Measurements from ENCODE around the gene NEXN. TPM values are rescaled to one million over a fixed set of nuclear protein-coding genes. Genes with fewer than 3 reads are reported as not detected.
A peak's percentile ranks its signal among the peaks of the same experiment; 100 is the strongest.
"Not testable (repeated sequence)": the region's sequence is repeated elsewhere in the genome, so short reads cannot be mapped to it uniquely, and the experiment has no call there.

NEXN gene
- total RNA-seq, 4 donors from 2014 or later, result 142 to 359 (median 213) TPM

- Histone ChIP-seq H3K4me1 (peaks cover 0 to 63% (median 17%) of the 10 kb centered on the region in 3 donors), H3K4me3 (peak overlapping the region; percentile 80 to 88), H3K9me3 (no peaks in the 10 kb centered on the region), H3K27ac (peak overlapping the region; percentile 96 to 98 (median 96)), H3K27me3 (no peaks in the 10 kb centered on the region), H3K36me3 (no peaks in the 10 kb centered on the region)
- WGBS, 2 donors (ENCODE audit: low coverage in 1 of 2), result 0 to 1% methylated on average over 7 to 14 of the region's 34 CpGs
- TF ChIP-seq POLR2A (IDR thresholded peaks at IDR 0.05), result peak in 1 of 2 donors; percentile 36
- peak; percentile 73 for TF ChIP-seq POLR2AphosphoS5 (IDR thresholded peaks at IDR 0.05)
- TF ChIP-seq CTCF (IDR thresholded peaks at IDR 0.05), result no peak
- peak; percentile 65 for ATAC-seq
Measured at GRCh38 chr1:77978293-77978968, 90.0 kb downstream of the NEXN start.

DNA sequence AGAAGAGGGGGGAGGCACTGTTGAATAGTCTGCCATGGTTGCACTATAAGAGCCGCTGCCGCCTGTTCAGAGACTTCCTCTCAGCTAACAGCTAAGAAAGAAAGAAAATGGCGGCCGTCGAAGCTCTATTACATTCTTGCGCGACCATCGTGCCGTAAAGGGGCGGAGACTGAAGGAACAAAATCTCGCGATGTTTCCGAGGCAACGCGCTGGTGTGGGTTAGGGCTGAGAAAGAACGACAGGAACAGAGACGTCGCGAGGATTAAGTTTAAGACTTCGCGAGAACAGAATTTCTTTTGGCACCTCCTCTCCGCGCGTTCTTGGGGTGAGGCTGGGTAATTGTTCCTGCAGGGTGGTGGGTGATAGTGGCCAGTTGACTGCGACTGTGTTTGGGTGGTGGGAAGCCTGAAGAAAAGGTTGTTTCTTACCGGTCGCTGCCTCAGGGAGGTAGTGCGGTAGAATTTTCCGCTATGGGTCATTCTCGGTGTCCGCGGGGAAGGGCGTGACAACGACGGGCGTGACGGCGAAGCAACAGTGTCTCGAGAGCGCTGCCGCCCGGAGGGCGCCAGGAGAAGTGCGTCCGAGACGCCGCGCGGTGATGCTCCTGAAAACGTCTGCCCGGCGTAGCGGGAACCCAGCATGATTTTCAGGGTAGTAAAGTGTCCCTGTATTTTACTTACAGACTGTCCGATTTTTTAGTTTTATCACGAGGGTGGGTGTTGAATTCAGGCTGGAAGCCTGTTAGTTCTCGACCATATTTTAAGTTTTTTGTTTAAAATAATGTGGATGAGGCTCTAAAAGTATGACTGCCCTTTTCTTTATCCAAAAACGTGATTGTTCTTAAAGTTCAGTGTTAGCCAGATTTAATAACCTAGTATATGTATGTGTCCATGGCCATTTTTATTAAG is 90.8 kb downstream of the NEXN start, which contains the start of gene FUBP1:
Gene FUBP1, minus strand, starts transcription at position 104 of the 908 bp plus-strand sequence. Its CDS starts 68 bp downstream, at position 36.
- TF ChIP-seq POLR2A (IDR thresholded peaks at IDR 0.05) (peak; percentile 52), CTCF (IDR thresholded peaks at IDR 0.05) (peak; percentile 58 to 89 (median 85)), EP300 (IDR thresholded peaks at IDR 0.05) (no peak), POLR2AphosphoS5 (IDR thresholded peaks at IDR 0.05) (peak; percentile 81)
- 0 to 2% methylated on average over 35 to 42 of the region's 57 CpGs for WGBS, 2 donors (ENCODE audit: low coverage in 1 of 2)

GRCh38 chr1:77983352-77983996 is 95.0 kb downstream of the NEXN start:
- ATAC-seq, H3K9me3 ChIP-seq, H3K4me3 ChIP-seq, H3K36me3 ChIP-seq, H3K27me3 ChIP-seq: not testable (repeated sequence)
- 35 to 80% methylated on average over 1 to 8 of the region's 8 CpGs for WGBS, 2 donors (ENCODE audit: low coverage in 1 of 2)
- Histone ChIP-seq H3K4me1 (peaks cover 0 to 56% (median 5%) of the 10 kb centered on the region in 3 donors), H3K27ac (peak overlapping the region in 2 of 4 donors; percentile 40 to 47)

More for the DNA sequence above, 90.8 kb downstream of the NEXN start, which contains the start of gene FUBP1:
- Histone ChIP-seq H3K27me3 (no peaks in the 10 kb centered on the region), H3K36me3 (no peaks in the 10 kb centered on the region), H3K4me3 (peak within 1 kb of the TSS; percentile 80 to 88), H3K9me3 (no peaks in the 10 kb centered on the region), H3K4me1 (peaks cover 0 to 66% (median 17%) of the 10 kb centered on the region in 3 donors), H3K27ac (peak within 1 kb of the TSS; percentile 96 to 98 (median 96))
- peak; percentile 93 for ATAC-seq

- no peaks in the 10 kb centered on the region for H3K27me3 ChIP-seq
- H3K9me3 ChIP-seq, result no peaks in the 10 kb centered on the region
- TF ChIP-seq POLR2AphosphoS5 (IDR thresholded peaks at IDR 0.05), result no peak
- TF ChIP-seq EP300 (IDR thresholded peaks at IDR 0.05), result no peak
- no peak for TF ChIP-seq POLR2A (IDR thresholded peaks at IDR 0.05)
- no peak for TF ChIP-seq CTCF (IDR thresholded peaks at IDR 0.05)
- peaks cover 0 to 56% (median 5%) of the 10 kb centered on the region in 3 donors for H3K4me1 ChIP-seq
- peak overlapping the region in 2 of 4 donors; percentile 40 to 47 for H3K27ac ChIP-seq
- no peaks in the 10 kb centered on the region for H3K36me3 ChIP-seq
- no peak overlapping the region for H3K4me3 ChIP-seq
- ATAC-seq, result no peak
Measured at GRCh38 chr1:77983997-77984355, 95.6 kb downstream of the NEXN start.

DNA sequence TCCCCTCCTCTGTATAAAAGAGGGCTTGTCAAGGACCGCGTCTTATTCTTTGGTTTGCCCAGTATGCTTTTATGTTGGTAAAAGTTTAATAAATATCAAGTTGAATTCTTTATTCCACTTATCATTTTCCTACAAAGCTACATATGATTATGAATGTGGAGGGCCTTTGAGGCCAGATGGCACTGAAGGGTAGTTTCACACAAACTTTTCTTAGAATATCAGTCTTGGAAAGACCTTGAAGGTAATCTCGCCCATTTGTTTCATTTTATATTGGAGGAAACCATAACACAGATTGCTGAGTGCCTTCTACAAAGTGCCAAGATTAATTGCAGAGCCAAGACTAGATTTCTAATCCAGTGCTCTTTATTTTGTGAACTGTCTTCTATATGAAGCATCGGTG is 96.2 kb downstream of the NEXN start:
- Histone ChIP-seq H3K4me3 (no peak overlapping the region), H3K36me3 (no peaks in the 10 kb centered on the region), H3K9me3 (no peaks in the 10 kb centered on the region), H3K4me1 (peaks cover 0 to 56% (median 5%) of the 10 kb centered on the region in 3 donors), H3K27ac (peak overlapping the region in 3 of 4 donors; percentile 40 to 48 (median 47)), H3K27me3 (no peaks in the 10 kb centered on the region)
- no peak for ATAC-seq
- WGBS, 2 donors (ENCODE audit: low coverage in 1 of 2), result 83 to 91% methylated on average over 3 to 4 of the region's 4 CpGs
- TF ChIP-seq CTCF (IDR thresholded peaks at IDR 0.05), result no peak
- no peak for TF ChIP-seq POLR2A (IDR thresholded peaks at IDR 0.05)
- TF ChIP-seq EP300 (IDR thresholded peaks at IDR 0.05), result no peak
- TF ChIP-seq POLR2AphosphoS5 (IDR thresholded peaks at IDR 0.05), result no peak
